K562 (cell line): Measurements from ENCODE around the gene SH3BGRL3. TPM values are rescaled to one million over a fixed set of nuclear protein-coding genes. Genes with fewer than 3 reads are reported as not detected.

Experiments
- ADNP ChIP-seq: fragments of 200-800 bp; sonication (Bioruptor generic); IDR thresholded peaks from 2 replicates; pipeline ENCODE4 v1.6.1; 2016; ENCODE audit warnings: missing genetic modification characterization, missing compliant biosample characterization
- NR4A1 ChIP-seq, 2 experiments: fragments of 250-450 bp in 1 of 2; fragments of 450-650 bp in 1 of 2; sonication (Bioruptor Pico) in 1 of 2; IDR thresholded peaks; 2 replicates each; pipeline versions ENCODE4 v1.4.0 to v1.6.1; 2016 to 2020; ENCODE audit warnings: mild to moderate bottlenecking in 2 of 2, missing compliant biosample characterization in 1 of 2, missing genetic modification characterization in 1 of 2, moderate library complexity in 1 of 2
- SMARCA5 ChIP-seq: fragments of 450-650 bp; IDR thresholded peaks from 2 replicates; pipeline ENCODE4 v1.6.1; 2016
- SNRNP70 ChIP-seq: fragments of 200-400 bp; formaldehyde crosslinking; optimal IDR thresholded peaks from 2 replicates; pipeline ENCODE3; 2017; ENCODE audit warnings: low read depth, low read length
- ZNF124 ChIP-seq: sonication (generic); formaldehyde crosslinking; IDR thresholded peaks from 2 replicates; pipeline ENCODE4 v1.8.1; 2022; ENCODE audit warnings: missing genetic modification reagents
- ZNF644 ChIP-seq: fragments of 200-800 bp; sonication (Bioruptor generic); IDR thresholded peaks from 2 replicates; pipeline ENCODE4 v1.6.1; 2016; ENCODE audit warnings: low read depth, missing genetic modification characterization, missing compliant biosample characterization
- polyA plus RNA-seq, 8 experiments: library from polyadenylated mRNA; depleted of rRNA in 4 of 8; stranded (reverse) in 5 of 8; unstranded in 3 of 8; fragments of >200 nt; fragmentation: Nextera tagmentation in 2 of 8; fragmentation: Illumina TruSeq in 1 of 8; extraction: Ambion mirVana in 2 of 8; extraction: Trizol in 1 of 8; gene quantifications; 2 replicates each; pipeline versions ENCODE4 v1.2.1 to v1.2.3, GENCODE V29; 2011 to 2014; ENCODE audit warnings: inconsistent platforms in 1 of 8, missing spikeins in 1 of 8
- total RNA-seq, 7 experiments: library from RNA; depleted of rRNA in 6 of 7; stranded (reverse); fragments of >200 nt in 6 of 7; fragmentation: Illumina TruSeq in 2 of 7; extraction: Trizol in 2 of 7; gene quantifications; 2 replicates each; pipeline versions ENCODE4 v1.2.1 to v1.2.3, GENCODE V29; 2011 to 2021; ENCODE audit warnings: low replicate concordance in 1 of 7
- TF ChIP-seq, protein P1 (sequence below), 2 experiments: fragments of 200-800 bp in 1 of 2; sonication (Bioruptor generic) in 1 of 2; sonication (generic) in 1 of 2; formaldehyde crosslinking in 1 of 2; IDR thresholded peaks in 1 of 2; conservative IDR thresholded peaks in 1 of 2; 2 replicates each; pipeline versions ENCODE4 v1.5.0 to v1.6.1; 2016 to 2020; ENCODE audit warnings: missing compliant biosample characterization in 1 of 2, missing genetic modification characterization in 1 of 2, missing genetic modification reagents in 1 of 2
- TF ChIP-seq, protein P2 (sequence below): fragments of 450-650 bp; IDR thresholded peaks from one replicate; pipeline ENCODE4 v1.6.1; 2018; ENCODE audit warnings: mild to moderate bottlenecking, moderate library complexity; ENCODE audit not compliant: partially characterized antibody
- TF ChIP-seq, protein P3 (sequence below): fragments of 450-650 bp; conservative IDR thresholded peaks from 2 replicates; pipeline ENCODE4 v1.6.1; 2016; ENCODE audit warnings: missing genetic modification characterization, low read depth, mild to moderate bottlenecking, missing compliant biosample characterization, moderate library complexity
- TF ChIP-seq, protein P4 (sequence below): fragments of 450-650 bp; IDR thresholded peaks from 2 replicates; pipeline ENCODE4 v1.6.1; 2016; ENCODE audit warnings: mild to moderate bottlenecking, moderate library complexity

Gene SH3BGRL3
- total and polyA plus RNA-seq, 9 of the 15 experiments (the other 6 are each of a cell fraction or from before 2014, with no cell fraction given): 30.3 to 140 (median 54.2) TPM

DNA sequence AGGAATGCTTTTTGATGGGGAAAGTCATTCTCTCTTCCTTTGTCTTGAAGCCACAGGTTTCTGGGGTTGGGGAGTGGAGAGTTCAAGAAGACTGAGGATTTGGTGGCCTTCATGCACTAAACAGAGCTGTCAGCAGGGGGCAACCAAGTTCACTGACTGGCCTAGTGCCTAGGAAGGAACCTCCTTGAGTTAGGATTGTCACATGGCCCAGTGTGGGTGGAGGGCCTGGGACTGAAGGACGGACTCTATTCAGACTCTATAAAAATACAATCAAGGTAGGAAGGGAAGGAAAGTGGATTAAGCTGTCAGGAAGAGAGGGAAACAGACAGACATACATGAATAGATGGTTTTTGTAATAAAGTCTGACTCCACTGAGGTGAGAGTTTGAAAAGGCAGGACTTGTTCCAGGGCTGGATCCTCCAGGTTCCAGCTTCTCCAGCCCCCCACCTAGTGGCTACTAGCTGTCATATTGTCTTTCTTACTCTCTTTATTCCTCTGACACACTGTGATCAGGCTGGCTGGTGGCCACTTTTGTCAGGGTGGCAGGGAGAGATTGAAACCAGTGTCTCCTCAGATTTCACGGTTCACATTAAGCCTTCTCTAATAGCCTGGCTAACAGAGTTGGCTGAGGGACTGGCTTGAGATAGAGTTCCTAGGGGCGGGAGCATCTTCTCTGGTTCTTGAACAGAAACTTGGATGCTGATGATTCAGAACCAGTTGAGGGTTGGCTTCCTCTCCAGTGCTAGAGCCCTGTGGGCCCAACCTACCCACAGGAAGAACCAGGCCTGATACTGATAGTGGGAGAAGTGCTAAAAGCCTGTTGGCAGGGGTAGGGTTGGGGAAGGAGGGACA is 4.1 kb upstream of the SH3BGRL3 start (continued):
- TF ChIP-seq, protein P1, sequence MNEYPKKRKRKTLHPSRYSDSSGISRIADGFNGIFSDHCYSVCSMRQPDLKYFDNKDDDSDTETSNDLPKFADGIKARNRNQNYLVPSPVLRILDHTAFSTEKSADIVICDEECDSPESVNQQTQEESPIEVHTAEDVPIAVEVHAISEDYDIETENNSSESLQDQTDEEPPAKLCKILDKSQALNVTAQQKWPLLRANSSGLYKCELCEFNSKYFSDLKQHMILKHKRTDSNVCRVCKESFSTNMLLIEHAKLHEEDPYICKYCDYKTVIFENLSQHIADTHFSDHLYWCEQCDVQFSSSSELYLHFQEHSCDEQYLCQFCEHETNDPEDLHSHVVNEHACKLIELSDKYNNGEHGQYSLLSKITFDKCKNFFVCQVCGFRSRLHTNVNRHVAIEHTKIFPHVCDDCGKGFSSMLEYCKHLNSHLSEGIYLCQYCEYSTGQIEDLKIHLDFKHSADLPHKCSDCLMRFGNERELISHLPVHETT (CRISPR knock-in tag; conservative IDR thresholded peaks at IDR 0.05 in 1 of 2, IDR thresholded peaks at IDR 0.05 in 1 of 2): no peak
- TF ChIP-seq, protein P2, sequence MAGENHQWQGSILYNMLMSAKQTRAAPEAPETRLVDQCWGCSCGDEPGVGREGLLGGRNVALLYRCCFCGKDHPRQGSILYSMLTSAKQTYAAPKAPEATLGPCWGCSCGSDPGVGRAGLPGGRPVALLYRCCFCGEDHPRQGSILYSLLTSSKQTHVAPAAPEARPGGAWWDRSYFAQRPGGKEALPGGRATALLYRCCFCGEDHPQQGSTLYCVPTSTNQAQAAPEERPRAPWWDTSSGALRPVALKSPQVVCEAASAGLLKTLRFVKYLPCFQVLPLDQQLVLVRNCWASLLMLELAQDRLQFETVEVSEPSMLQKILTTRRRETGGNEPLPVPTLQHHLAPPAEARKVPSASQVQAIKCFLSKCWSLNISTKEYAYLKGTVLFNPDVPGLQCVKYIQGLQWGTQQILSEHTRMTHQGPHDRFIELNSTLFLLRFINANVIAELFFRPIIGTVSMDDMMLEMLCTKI: no peak
- TF ChIP-seq ZNF644 (tag) (no peak), SMARCA5 (peak; percentile 52; the same call in 1 of the 2 replicates), ADNP (tag) (no peak), NR4A1 (CRISPR knock-in tag; IDR thresholded peaks at IDR 0.05) (no peak), NR4A1 (tag; IDR thresholded peaks at IDR 0.05) (no peak), ZNF124 (CRISPR knock-in tag) (no peak), SNRNP70 (no peak)
- TF ChIP-seq, protein P3, sequence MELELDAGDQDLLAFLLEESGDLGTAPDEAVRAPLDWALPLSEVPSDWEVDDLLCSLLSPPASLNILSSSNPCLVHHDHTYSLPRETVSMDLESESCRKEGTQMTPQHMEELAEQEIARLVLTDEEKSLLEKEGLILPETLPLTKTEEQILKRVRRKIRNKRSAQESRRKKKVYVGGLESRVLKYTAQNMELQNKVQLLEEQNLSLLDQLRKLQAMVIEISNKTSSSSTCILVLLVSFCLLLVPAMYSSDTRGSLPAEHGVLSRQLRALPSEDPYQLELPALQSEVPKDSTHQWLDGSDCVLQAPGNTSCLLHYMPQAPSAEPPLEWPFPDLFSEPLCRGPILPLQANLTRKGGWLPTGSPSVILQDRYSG (tag): no peak
- TF ChIP-seq, protein P4, sequence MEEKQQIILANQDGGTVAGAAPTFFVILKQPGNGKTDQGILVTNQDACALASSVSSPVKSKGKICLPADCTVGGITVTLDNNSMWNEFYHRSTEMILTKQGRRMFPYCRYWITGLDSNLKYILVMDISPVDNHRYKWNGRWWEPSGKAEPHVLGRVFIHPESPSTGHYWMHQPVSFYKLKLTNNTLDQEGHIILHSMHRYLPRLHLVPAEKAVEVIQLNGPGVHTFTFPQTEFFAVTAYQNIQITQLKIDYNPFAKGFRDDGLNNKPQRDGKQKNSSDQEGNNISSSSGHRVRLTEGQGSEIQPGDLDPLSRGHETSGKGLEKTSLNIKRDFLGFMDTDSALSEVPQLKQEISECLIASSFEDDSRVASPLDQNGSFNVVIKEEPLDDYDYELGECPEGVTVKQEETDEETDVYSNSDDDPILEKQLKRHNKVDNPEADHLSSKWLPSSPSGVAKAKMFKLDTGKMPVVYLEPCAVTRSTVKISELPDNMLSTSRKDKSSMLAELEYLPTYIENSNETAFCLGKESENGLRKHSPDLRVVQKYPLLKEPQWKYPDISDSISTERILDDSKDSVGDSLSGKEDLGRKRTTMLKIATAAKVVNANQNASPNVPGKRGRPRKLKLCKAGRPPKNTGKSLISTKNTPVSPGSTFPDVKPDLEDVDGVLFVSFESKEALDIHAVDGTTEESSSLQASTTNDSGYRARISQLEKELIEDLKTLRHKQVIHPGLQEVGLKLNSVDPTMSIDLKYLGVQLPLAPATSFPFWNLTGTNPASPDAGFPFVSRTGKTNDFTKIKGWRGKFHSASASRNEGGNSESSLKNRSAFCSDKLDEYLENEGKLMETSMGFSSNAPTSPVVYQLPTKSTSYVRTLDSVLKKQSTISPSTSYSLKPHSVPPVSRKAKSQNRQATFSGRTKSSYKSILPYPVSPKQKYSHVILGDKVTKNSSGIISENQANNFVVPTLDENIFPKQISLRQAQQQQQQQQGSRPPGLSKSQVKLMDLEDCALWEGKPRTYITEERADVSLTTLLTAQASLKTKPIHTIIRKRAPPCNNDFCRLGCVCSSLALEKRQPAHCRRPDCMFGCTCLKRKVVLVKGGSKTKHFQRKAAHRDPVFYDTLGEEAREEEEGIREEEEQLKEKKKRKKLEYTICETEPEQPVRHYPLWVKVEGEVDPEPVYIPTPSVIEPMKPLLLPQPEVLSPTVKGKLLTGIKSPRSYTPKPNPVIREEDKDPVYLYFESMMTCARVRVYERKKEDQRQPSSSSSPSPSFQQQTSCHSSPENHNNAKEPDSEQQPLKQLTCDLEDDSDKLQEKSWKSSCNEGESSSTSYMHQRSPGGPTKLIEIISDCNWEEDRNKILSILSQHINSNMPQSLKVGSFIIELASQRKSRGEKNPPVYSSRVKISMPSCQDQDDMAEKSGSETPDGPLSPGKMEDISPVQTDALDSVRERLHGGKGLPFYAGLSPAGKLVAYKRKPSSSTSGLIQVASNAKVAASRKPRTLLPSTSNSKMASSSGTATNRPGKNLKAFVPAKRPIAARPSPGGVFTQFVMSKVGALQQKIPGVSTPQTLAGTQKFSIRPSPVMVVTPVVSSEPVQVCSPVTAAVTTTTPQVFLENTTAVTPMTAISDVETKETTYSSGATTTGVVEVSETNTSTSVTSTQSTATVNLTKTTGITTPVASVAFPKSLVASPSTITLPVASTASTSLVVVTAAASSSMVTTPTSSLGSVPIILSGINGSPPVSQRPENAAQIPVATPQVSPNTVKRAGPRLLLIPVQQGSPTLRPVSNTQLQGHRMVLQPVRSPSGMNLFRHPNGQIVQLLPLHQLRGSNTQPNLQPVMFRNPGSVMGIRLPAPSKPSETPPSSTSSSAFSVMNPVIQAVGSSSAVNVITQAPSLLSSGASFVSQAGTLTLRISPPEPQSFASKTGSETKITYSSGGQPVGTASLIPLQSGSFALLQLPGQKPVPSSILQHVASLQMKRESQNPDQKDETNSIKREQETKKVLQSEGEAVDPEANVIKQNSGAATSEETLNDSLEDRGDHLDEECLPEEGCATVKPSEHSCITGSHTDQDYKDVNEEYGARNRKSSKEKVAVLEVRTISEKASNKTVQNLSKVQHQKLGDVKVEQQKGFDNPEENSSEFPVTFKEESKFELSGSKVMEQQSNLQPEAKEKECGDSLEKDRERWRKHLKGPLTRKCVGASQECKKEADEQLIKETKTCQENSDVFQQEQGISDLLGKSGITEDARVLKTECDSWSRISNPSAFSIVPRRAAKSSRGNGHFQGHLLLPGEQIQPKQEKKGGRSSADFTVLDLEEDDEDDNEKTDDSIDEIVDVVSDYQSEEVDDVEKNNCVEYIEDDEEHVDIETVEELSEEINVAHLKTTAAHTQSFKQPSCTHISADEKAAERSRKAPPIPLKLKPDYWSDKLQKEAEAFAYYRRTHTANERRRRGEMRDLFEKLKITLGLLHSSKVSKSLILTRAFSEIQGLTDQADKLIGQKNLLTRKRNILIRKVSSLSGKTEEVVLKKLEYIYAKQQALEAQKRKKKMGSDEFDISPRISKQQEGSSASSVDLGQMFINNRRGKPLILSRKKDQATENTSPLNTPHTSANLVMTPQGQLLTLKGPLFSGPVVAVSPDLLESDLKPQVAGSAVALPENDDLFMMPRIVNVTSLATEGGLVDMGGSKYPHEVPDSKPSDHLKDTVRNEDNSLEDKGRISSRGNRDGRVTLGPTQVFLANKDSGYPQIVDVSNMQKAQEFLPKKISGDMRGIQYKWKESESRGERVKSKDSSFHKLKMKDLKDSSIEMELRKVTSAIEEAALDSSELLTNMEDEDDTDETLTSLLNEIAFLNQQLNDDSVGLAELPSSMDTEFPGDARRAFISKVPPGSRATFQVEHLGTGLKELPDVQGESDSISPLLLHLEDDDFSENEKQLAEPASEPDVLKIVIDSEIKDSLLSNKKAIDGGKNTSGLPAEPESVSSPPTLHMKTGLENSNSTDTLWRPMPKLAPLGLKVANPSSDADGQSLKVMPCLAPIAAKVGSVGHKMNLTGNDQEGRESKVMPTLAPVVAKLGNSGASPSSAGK: peak; percentile 79
